H1 (cell line): Measurements from ENCODE around the gene NRP2. TPM values are rescaled to one million over a fixed set of nuclear protein-coding genes. Genes with fewer than 3 reads are reported as not detected.

ENCODE experiments used
- CTCF ChIA-PET: fragments of 300-600 bp; sonication (Branson Sonifier 250); formaldehyde crosslinking; loops from one replicate; lab custom pipeline; 2021; ENCODE audit not compliant: partially characterized antibody; lab: Charles Lee
- POLR2A ChIA-PET: fragments of 300-600 bp; sonication (Branson Sonifier 250); formaldehyde crosslinking; loops from one replicate; lab custom pipeline; 2021; ENCODE audit warnings: inconsistent platforms; ENCODE audit not compliant: partially characterized antibody; lab: Charles Lee
- DNase-seq, 2 experiments: peaks; one replicate each; pipeline versions ENCODE4 v3.0.0 to v3.0.0-alpha.2; 2010 to 2022; ENCODE audit warnings: low spot score in 2 of 2, low read depth in 1 of 2, mixed read lengths in 1 of 2
- FAIRE-seq: peaks from 2 replicates; lab custom pipeline; 2011; peaks lifted over from hg19 to GRCh38; lab: Jason Lieb, UNC
- H2AFZ ChIP-seq: 2 replicates; pipeline ENCODE4 v1.8.1; 2012; ENCODE audit warnings: low read length, inconsistent platforms
- H2AK5ac ChIP-seq: 2 replicates; pipeline ENCODE4 v1.6.1; 2013; ENCODE audit warnings: low read depth, low read length
- H2BK120ac ChIP-seq: replicated peaks from 2 replicates; pipeline ENCODE3; 2013; ENCODE audit warnings: low read depth, low read length, inconsistent platforms
- H2BK12ac ChIP-seq: 2 replicates; pipeline ENCODE4 v1.6.1; 2013; ENCODE audit warnings: low read depth, low read length
- H2BK15ac ChIP-seq: 2 replicates; pipeline ENCODE4 v1.6.1; 2013; ENCODE audit warnings: low read length
- H2BK20ac ChIP-seq: 2 replicates; pipeline ENCODE4 v1.6.1; 2013; ENCODE audit warnings: low read length
- H2BK5ac ChIP-seq: 2 replicates; pipeline ENCODE4 v1.6.1; 2013; ENCODE audit warnings: low read depth, low read length
- H3K14ac ChIP-seq: 2 replicates; pipeline ENCODE4 v1.6.1; 2013; ENCODE audit warnings: inconsistent platforms; ENCODE audit not compliant: insufficient read length
- H3K18ac ChIP-seq: 2 replicates; pipeline ENCODE4 v1.6.1; 2013; ENCODE audit warnings: low read length; ENCODE audit errors: extremely low read depth
- H3K23ac ChIP-seq: 2 replicates; pipeline ENCODE4 v1.6.1; 2013; ENCODE audit warnings: inconsistent platforms; ENCODE audit not compliant: insufficient read length
- H3K23me2 ChIP-seq: 2 replicates; pipeline ENCODE4 v1.6.1; 2013; ENCODE audit warnings: low read depth, low read length
- H3K27ac ChIP-seq: 2 replicates; pipeline ENCODE4 v1.6.1; 2011; ENCODE audit warnings: low read depth, low read length, inconsistent platforms
- H3K27me3 ChIP-seq, 4 experiments: replicated peaks in 1 of 4; 1 replicate in 1 of 4; 2 replicates in 3 of 4; pipeline versions ENCODE4 v1.6.1 to v1.8.1; 2011 to 2013; ENCODE audit warnings: low read length in 3 of 4, mild to moderate bottlenecking in 3 of 4, inconsistent platforms in 2 of 4, mixed read lengths in 2 of 4, moderate library complexity in 1 of 4; ENCODE audit not compliant: control insufficient read depth in 3 of 4, insufficient read depth in 3 of 4; ENCODE audit errors: extremely low read depth in 1 of 4
- H3K36me3 ChIP-seq, 4 experiments: 2 replicates each; pipeline versions ENCODE4 v1.6.1 to v1.8.1; 2011 to 2013; ENCODE audit warnings: mild to moderate bottlenecking in 4 of 4, low read length in 3 of 4, moderate library complexity in 2 of 4, control low read depth in 1 of 4, inconsistent platforms in 1 of 4; ENCODE audit not compliant: insufficient read depth in 4 of 4, control insufficient read depth in 2 of 4
- H3K4ac ChIP-seq: replicated peaks from 2 replicates; pipeline ENCODE3; 2013; ENCODE audit warnings: low read length, low read depth, mixed read lengths, inconsistent platforms; ENCODE audit not compliant: insufficient read length
- H3K4me1 ChIP-seq, 4 experiments: replicated peaks in 1 of 4; 1 replicate in 1 of 4; 2 replicates in 3 of 4; pipeline versions ENCODE4 v1.6.1 to v1.8.1; 2011 to 2013; ENCODE audit warnings: low read length in 3 of 4, inconsistent platforms in 2 of 4, mixed read lengths in 1 of 4; ENCODE audit not compliant: insufficient read depth in 4 of 4, control insufficient read depth in 3 of 4
- H3K4me2 ChIP-seq, 2 experiments: 2 replicates each; pipeline versions ENCODE4 v1.6.1 to v1.8.1; 2011 to 2013; ENCODE audit warnings: low read depth in 2 of 2, low read length in 2 of 2, control low read depth in 1 of 2, inconsistent platforms in 1 of 2, mild to moderate bottlenecking in 1 of 2; ENCODE audit not compliant: insufficient read depth in 1 of 2
- H3K4me3 ChIP-seq, 4 experiments: fragments of 200-600, 300-600 bp in 1 of 4; sonication (generic), shearing (Covaris generic), sonication (Bioruptor Twin) in 1 of 4; 2 replicates each; pipeline versions ENCODE4 v1.5.1 to v1.8.1; 2011 to 2016; ENCODE audit warnings: low read length in 4 of 4, low read depth in 3 of 4, control low read depth in 2 of 4, inconsistent platforms in 2 of 4, mild to moderate bottlenecking in 2 of 4, mixed read lengths in 1 of 4, moderate library complexity in 1 of 4; ENCODE audit not compliant: insufficient read depth in 2 of 4; ENCODE audit errors: extremely low read depth in 1 of 4
- H3K56ac ChIP-seq: replicated peaks from 2 replicates; pipeline ENCODE3; 2013; ENCODE audit warnings: low read depth, mild to moderate bottlenecking, mixed read lengths, low read length, inconsistent platforms; ENCODE audit not compliant: insufficient read length
- H3K79me1 ChIP-seq: 2 replicates; pipeline ENCODE4 v1.6.1; 2013; ENCODE audit warnings: low read depth, low read length, control low read depth
- H3K79me2 ChIP-seq, 2 experiments: 2 replicates each; pipeline versions ENCODE4 v1.6.1 to v1.8.1; 2012 to 2013; ENCODE audit warnings: low read length in 2 of 2, mild to moderate bottlenecking in 2 of 2, inconsistent platforms in 1 of 2; ENCODE audit not compliant: insufficient read depth in 2 of 2, control insufficient read depth in 1 of 2
- H3K9ac ChIP-seq, 4 experiments: replicated peaks in 1 of 4; 1 replicate in 1 of 4; 2 replicates in 3 of 4; pipeline versions ENCODE4 v1.6.1 to v1.8.1; 2011 to 2013; ENCODE audit warnings: low read depth in 3 of 4, low read length in 3 of 4, control low read depth in 2 of 4, mild to moderate bottlenecking in 2 of 4, moderate library complexity in 2 of 4, inconsistent platforms in 1 of 4; ENCODE audit errors: extremely low read depth in 1 of 4
- H3K9me3 ChIP-seq, 2 experiments: 2 replicates each; pipeline versions ENCODE4 v1.6.1 to v1.8.1; 2012 to 2013; ENCODE audit warnings: mild to moderate bottlenecking in 2 of 2, moderate library complexity in 2 of 2, control low read depth in 1 of 2, inconsistent platforms in 1 of 2, low read depth in 1 of 2, low read length in 1 of 2, mixed read lengths in 1 of 2; ENCODE audit not compliant: insufficient read depth in 2 of 2
- H4K20me1 ChIP-seq, 2 experiments: replicated peaks in 1 of 2; 2 replicates each; pipeline versions ENCODE3 to v1.8.1; 2011 to 2013; ENCODE audit warnings: inconsistent platforms in 2 of 2, low read length in 2 of 2, mild to moderate bottlenecking in 1 of 2; ENCODE audit not compliant: insufficient read depth in 2 of 2, control insufficient read depth in 1 of 2
- H4K5ac ChIP-seq: 2 replicates; pipeline ENCODE4 v1.6.1; 2013; ENCODE audit warnings: low read length, low read depth, mixed read lengths, inconsistent platforms; ENCODE audit not compliant: insufficient read length
- H4K8ac ChIP-seq: 2 replicates; pipeline ENCODE4 v1.8.0; 2013; ENCODE audit warnings: mild to moderate bottlenecking, moderate library complexity, low read length, inconsistent platforms; ENCODE audit not compliant: insufficient read depth; ENCODE audit errors: extremely low read depth
- H4K91ac ChIP-seq: replicated peaks from 2 replicates; pipeline ENCODE3; 2013; ENCODE audit warnings: low read length, mixed read lengths, inconsistent platforms; ENCODE audit not compliant: insufficient read length
- BACH1 ChIP-seq: IDR thresholded peaks from 2 replicates; pipeline ENCODE4 v1.6.1; 2012; ENCODE audit warnings: low read length, improper control_type of control experiment
- CBX8 ChIP-seq: fragments of 300-800, 300-1000 bp; sonication (generic); IDR thresholded peaks from 2 replicates; pipeline ENCODE4 v1.7.1; 2016; ENCODE audit warnings: low read depth, low read length, borderline replicate concordance
- HDAC6 ChIP-seq: IDR thresholded peaks from one replicate; pipeline ENCODE4 v1.7.1; 2012; ENCODE audit warnings: low read depth, mild to moderate bottlenecking, inconsistent platforms, low read length, moderate library complexity
- RBBP5 ChIP-seq: IDR thresholded peaks from 2 replicates; pipeline ENCODE4 v1.7.1; 2012; ENCODE audit warnings: low read depth, mild to moderate bottlenecking, inconsistent platforms, low read length, moderate library complexity, borderline replicate concordance
- RFX5 ChIP-seq: IDR thresholded peaks from 2 replicates; pipeline ENCODE4 v1.6.1; 2011; ENCODE audit warnings: low read depth, low read length, improper control_type of control experiment, borderline replicate concordance
- SP4 ChIP-seq: IDR thresholded peaks from 2 replicates; pipeline ENCODE4 v1.6.1; 2012; ENCODE audit warnings: low read length, inconsistent platforms
- SRF ChIP-seq: IDR thresholded peaks from 2 replicates; pipeline ENCODE4 v1.6.1; 2011; ENCODE audit warnings: mild to moderate bottlenecking, low read depth, low read length, moderate library complexity
- WGBS, 2 experiments: shearing (Covaris generic) in 1 of 2; methylation state at CpG; one replicate each; pipeline versions ENCODE4 v1.1.6 to v1.1.7; 2013 to 2015; ENCODE audit warnings: low lambda C conversion rate in 2 of 2, mixed read lengths in 2 of 2, inconsistent platforms in 1 of 2, low coverage in 1 of 2, missing lambda C conversion rate in 1 of 2; ENCODE audit not compliant: insufficient replicate concordance in 2 of 2, insufficient coverage in 1 of 2, insufficient read length in 1 of 2; ENCODE audit errors: extremely low coverage in 1 of 2, missing lambda C conversion rate in 1 of 2; 5-methylcytosine and 5-hydroxymethylcytosine counted together
- polyA plus RNA-seq, 7 experiments: library from polyadenylated mRNA; depleted of rRNA in 3 of 7; stranded (reverse) in 5 of 7; unstranded in 2 of 7; fragments of >200 nt in 5 of 7; fragments of 200-250 nt in 2 of 7; gene quantifications; 1 replicate in 5 of 7; 2 replicates in 1 of 7; 4 replicates in 1 of 7; pipeline versions ENCODE4 v1.2.1 to v1.2.3, GENCODE V29; 2011 to 2013; ENCODE audit warnings: missing spikeins in 2 of 7, mixed read lengths in 2 of 7
- total RNA-seq: library from RNA; stranded (reverse); fragmentation: NEBNext Ultra II Directional; extraction: Animal tissue kit (Norgen Biotek cat#: 25700); gene quantifications from 2 replicates; pipeline ENCODE4 v1.2.1, GENCODE V29; 2021
- TF ChIP-seq, protein P1 (sequence below): IDR thresholded peaks from 2 replicates; pipeline ENCODE4 v1.6.1; 2012; ENCODE audit warnings: inconsistent platforms

Gene NRP2
- total and polyA plus RNA-seq, 2 of the 8 experiments (the other 6 are each of a cell fraction or from before 2014, with no cell fraction given): 32.0 to 37.8 TPM

DNA sequence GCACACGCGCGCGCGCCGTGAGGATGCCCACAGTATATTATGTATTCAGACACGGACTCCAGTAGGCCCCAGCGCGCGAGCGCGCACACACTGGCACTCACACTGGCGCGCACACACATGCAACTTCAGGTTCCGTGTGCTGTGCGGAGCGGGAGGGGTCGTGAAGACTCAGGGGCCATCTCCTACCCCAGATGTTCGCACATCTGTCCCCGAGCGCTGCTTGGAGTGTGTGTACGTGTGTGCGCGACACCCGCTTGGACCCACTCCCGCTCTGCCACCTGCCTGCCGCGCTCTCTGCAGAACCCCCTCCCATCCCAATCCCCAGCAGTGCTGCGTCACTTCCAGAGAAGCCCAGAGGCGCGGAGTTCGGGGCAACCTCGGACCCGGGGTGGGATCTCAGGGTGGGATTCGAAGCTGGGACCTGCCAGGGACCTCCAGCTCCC, 2.6 kb downstream of the NRP2 start:
- DNase-seq (no peak), FAIRE-seq (no peak)
- Histone ChIP-seq H3K4ac (no peak overlapping the region), H3K23me2 (peaks cover 24% of the 10 kb centered on the region), H3K36me3 (no peaks in the 10 kb centered on the region), H2BK12ac (peak overlapping the region; percentile 93; the same call in 1 of the 2 replicates), H4K20me1 (no peaks in the 10 kb centered on the region), H3K18ac (peak overlapping the region; percentile 88), H4K8ac (peak overlapping the region; percentile 88), H2AK5ac (no peak overlapping the region), H2BK20ac (no peak overlapping the region), H3K27ac (no peak overlapping the region), H3K79me2 (peaks cover 0 to 46% of the 10 kb centered on the region in 2 experiments; a peak in 2 of 4 replicates), H2BK15ac (peak overlapping the region; percentile 77; the same call in 1 of the 2 replicates), H2BK120ac (no peak overlapping the region), H3K27me3 (peaks cover 4 to 47% (median 34%) of the 10 kb centered on the region in 4 experiments; a peak in 6 of 7 replicates), H3K9ac (peak overlapping the region in 3 of 4 experiments; percentile 26 to 66 (median 47); a peak in 4 of 7 replicates), H3K4me1 (peaks cover 14 to 25% (median 18%) of the 10 kb centered on the region in 4 experiments), H3K4me3 (peak overlapping the region; percentile 57 to 77 (median 62)), H3K56ac (peak overlapping the region; percentile 22), H2AFZ (peak overlapping the region; percentile 72; the same call in 1 of the 2 replicates), H4K5ac (peak overlapping the region; percentile 20), H3K4me2 (peak overlapping the region; percentile 91 to 97), H3K14ac (peak overlapping the region; percentile 35), H4K91ac (peak overlapping the region; percentile 73), H3K9me3 (no peaks in the 10 kb centered on the region), H3K23ac (no peak overlapping the region), H2BK5ac (peak overlapping the region; percentile 29; the same call in 1 of the 2 replicates), H3K79me1 (peaks cover 3% of the 10 kb centered on the region; the same call in 1 of the 2 replicates)
- POLR2A ChIA-PET: interaction anchor here (0.6 to 1.9 kb wide), 5 partner anchors 8 to 1139 kb away, joined by 3 to 8 read pairs (median 4); no protein-coding TSS in a partner anchor
- CTCF ChIA-PET: interaction anchor here (0.9 to 2.6 kb wide), 6 partner anchors 9 to 814 kb away, joined by 3 to 13 read pairs (median 3); no protein-coding TSS in a partner anchor
- TF ChIP-seq SP4: peak; percentile 68; the same call in 1 of the 2 replicates
- TF ChIP-seq RBBP5: peak; percentile 50; the same call in 1 of the 2 replicates
- no peak for TF ChIP-seq CBX8
- no peak for TF ChIP-seq SRF
- TF ChIP-seq, protein P1, sequence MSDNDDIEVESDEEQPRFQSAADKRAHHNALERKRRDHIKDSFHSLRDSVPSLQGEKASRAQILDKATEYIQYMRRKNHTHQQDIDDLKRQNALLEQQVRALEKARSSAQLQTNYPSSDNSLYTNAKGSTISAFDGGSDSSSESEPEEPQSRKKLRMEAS: peak; percentile 62
- TF ChIP-seq HDAC6: no peak
- 0 out of 2 replicates have a peak, but pooled peaks have one; percentile 8 for TF ChIP-seq BACH1
- TF ChIP-seq RFX5: no peak
- WGBS, 2 experiments: 5% methylated on average over 34 of the region's 35 CpGs; no CpG with 5 or more reads in 1 of the 2 experiments
